Peyer's patch (tissue), 4 donors: Measurements from ENCODE around the gene CFAP61. TPM values are rescaled to one million over a fixed set of nuclear protein-coding genes. Genes with fewer than 3 reads are reported as not detected.

Experiments used
- DNase-seq, 3 donors: peaks; one replicate each; pipeline ENCODE4 v3.0.0-alpha.2; 2017 to 2019
- H3K27ac ChIP-seq, 4 donors: fragments of 200-600 bp; sonication (generic); one replicate each; pipeline ENCODE4 v1.5.1; 2016 to 2019
- H3K27me3 ChIP-seq, 2 donors: fragments of 200-600 bp; sonication (generic); one replicate each; pipeline ENCODE4 v1.5.1; 2019
- H3K36me3 ChIP-seq, 3 donors: fragments of 200-600 bp; sonication (generic); one replicate each; pipeline ENCODE4 v1.5.1; 2016 to 2019
- H3K4me1 ChIP-seq, 4 donors: fragments of 200-600 bp; sonication (generic); one replicate each; pipeline ENCODE4 v1.5.1; 2016 to 2019
- H3K4me3 ChIP-seq, 4 donors: fragments of 200-600 bp; sonication (generic); 1 replicate in 3 of 4; 2 replicates in 1 of 4; pipeline ENCODE4 v1.5.1; 2016 to 2019; ENCODE audit warnings: mild to moderate bottlenecking in 1 of 4
- H3K9me3 ChIP-seq, 4 donors: fragments of 200-600 bp; sonication (generic); one replicate each; pipeline ENCODE4 v1.5.1; 2016 to 2019; ENCODE audit warnings: mild to moderate bottlenecking in 1 of 4
- CTCF ChIP-seq, 6 experiments: fragments of 450-650 bp in 4 of 6; fragments of 200-600 bp in 2 of 6; sonication (generic) in 1 of 6; IDR thresholded peaks; one replicate each; pipeline ENCODE4 v1.5.1; 2017 to 2019; ENCODE audit warnings: antibody characterized with exemption in 6 of 6, mild to moderate bottlenecking in 3 of 6, moderate library complexity in 1 of 6
- POLR2A ChIP-seq, 2 donors: fragments of 450-650 bp; IDR thresholded peaks; one replicate each; pipeline ENCODE4 v1.5.1; 2017; ENCODE audit warnings: antibody characterized with exemption in 2 of 2, mild to moderate bottlenecking in 2 of 2, moderate library complexity in 2 of 2
- total RNA-seq, 4 donors: library from RNA; depleted of rRNA; stranded (reverse); fragments of >200 nt; gene quantifications; one replicate each; pipeline ENCODE4 v1.1.0, GENCODE V29; 2016

CFAP61 gene
- total RNA-seq, 4 donors from 2014 or later = not detected

- no peaks in the 10 kb centered on the region for H3K27me3 ChIP-seq
- no peaks in the 10 kb centered on the region for H3K36me3 ChIP-seq
- no peaks in the 10 kb centered on the region for H3K4me1 ChIP-seq
- H3K9me3 ChIP-seq = no peaks in the 10 kb centered on the region
- no peak overlapping the region for H3K27ac ChIP-seq
- no peak for TF ChIP-seq CTCF (IDR thresholded peaks at IDR 0.05)
- TF ChIP-seq POLR2A (IDR thresholded peaks at IDR 0.05) = no peak
- no peak for DNase-seq
- no peak overlapping the region for H3K4me3 ChIP-seq
Measured at GRCh38 chr20:20085812-20086211, 33.5 kb downstream of the CFAP61 start.

- Histone ChIP-seq H3K4me1 (no peaks in the 10 kb centered on the region), H3K9me3 (no peaks in the 10 kb centered on the region), H3K27ac (no peak overlapping the region), H3K4me3 (no peak overlapping the region), H3K36me3 (no peaks in the 10 kb centered on the region), H3K27me3 (no peaks in the 10 kb centered on the region)
- no peak for TF ChIP-seq CTCF (IDR thresholded peaks at IDR 0.05)
- TF ChIP-seq POLR2A (IDR thresholded peaks at IDR 0.05) = no peak
- no peak for DNase-seq
Measured at GRCh38 chr20:20089018-20089417, 36.7 kb downstream of the CFAP61 start.

- Histone ChIP-seq H3K9me3 (no peaks in the 10 kb centered on the region), H3K27me3 (no peaks in the 10 kb centered on the region), H3K36me3 (no peaks in the 10 kb centered on the region), H3K27ac (no peak overlapping the region), H3K4me1 (no peaks in the 10 kb centered on the region), H3K4me3 (no peak overlapping the region)
- no peak for TF ChIP-seq CTCF (IDR thresholded peaks at IDR 0.05)
- TF ChIP-seq POLR2A (IDR thresholded peaks at IDR 0.05) = no peak
- no peak for DNase-seq
Measured at GRCh38 chr20:20089939-20090338, 37.6 kb downstream of the CFAP61 start.

- DNase-seq = no peak
- H3K36me3 ChIP-seq = no peaks in the 10 kb centered on the region
Measured at GRCh38 chr20:20092827-20093226, 40.5 kb downstream of the CFAP61 start.

GRCh38 chr20:20094410-20094809 lies 42.1 kb downstream of the CFAP61 start:
- H3K27ac ChIP-seq = no peak overlapping the region
- H3K36me3 ChIP-seq = no peaks in the 10 kb centered on the region
- no peak overlapping the region for H3K4me3 ChIP-seq
- H3K9me3 ChIP-seq = no peaks in the 10 kb centered on the region
- no peak for DNase-seq
- no peaks in the 10 kb centered on the region for H3K4me1 ChIP-seq
- TF ChIP-seq POLR2A (IDR thresholded peaks at IDR 0.05) (no peak), CTCF (IDR thresholded peaks at IDR 0.05) (no peak)
- H3K27me3 ChIP-seq = no peaks in the 10 kb centered on the region

More at GRCh38 chr20:20092827-20093226, 40.5 kb downstream of the CFAP61 start:
- H3K27ac ChIP-seq = no peak overlapping the region
- no peak overlapping the region for H3K4me3 ChIP-seq
- H3K9me3 ChIP-seq = no peaks in the 10 kb centered on the region
- no peaks in the 10 kb centered on the region for H3K4me1 ChIP-seq
- TF ChIP-seq CTCF (IDR thresholded peaks at IDR 0.05) (no peak), POLR2A (IDR thresholded peaks at IDR 0.05) (no peak)
- H3K27me3 ChIP-seq = no peaks in the 10 kb centered on the region
